Measurements from ENCODE around the gene PDE4D. TPM values are rescaled to one million over a fixed set of nuclear protein-coding genes. Genes with fewer than 3 reads are reported as not detected.

PDE4D gene
- total and polyA plus RNA-seq, 10 of the 15 experiments (the other 5 are each of a cell fraction or from before 2014, with no cell fraction given): 0.87 to 4.1 (median 2.2) TPM

DNA sequence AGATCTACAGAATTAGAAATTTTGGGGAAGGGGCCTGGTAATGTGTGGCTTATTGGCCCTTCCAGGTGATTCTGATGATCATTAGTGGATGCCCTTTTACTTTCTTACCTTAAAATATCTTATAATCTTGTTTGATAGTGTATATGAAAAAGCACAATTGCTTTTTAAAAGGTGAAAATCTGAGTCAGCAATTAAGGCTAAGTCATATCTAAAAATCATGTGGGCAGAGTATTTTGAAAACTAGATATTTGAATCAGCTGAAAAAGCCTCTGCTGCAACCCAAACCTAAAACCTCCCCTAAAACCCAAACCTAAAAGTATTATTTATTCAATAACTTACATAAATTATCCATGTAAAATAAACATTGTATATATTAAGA is 359.8 kb downstream of the PDE4D start:
- Histone ChIP-seq H3K4me3 (no peak overlapping the region), H3K27me3 (replicated peaks in 1 of 2; ENCODE audit: control insufficient read depth in 2 of 2, insufficient read depth in 2 of 2, low read length in 1 of 2) (no peaks in the 10 kb centered on the region), H3K79me2 (ENCODE audit: control insufficient read depth, insufficient read depth, low read length) (no peaks in the 10 kb centered on the region), H3K27ac (ENCODE audit: control insufficient read depth, insufficient read depth) (no peak overlapping the region), H3K4me2 (ENCODE audit: control insufficient read depth, insufficient read depth) (no peak overlapping the region), H3K4me1 (ENCODE audit: control insufficient read depth, insufficient read depth, low read length) (no peaks in the 10 kb centered on the region), H2AFZ (ENCODE audit: control insufficient read depth, low read depth, low read length) (no peak overlapping the region), H3K9me3 (replicated peaks; ENCODE audit: control insufficient read depth, insufficient read depth, low read length) (no peaks in the 10 kb centered on the region), H3K36me3 (ENCODE audit: control insufficient read depth in 2 of 2, insufficient read depth in 2 of 2, low read length in 1 of 2) (no peaks in the 10 kb centered on the region), H4K20me1 (ENCODE audit: control insufficient read depth, insufficient read depth) (no peaks in the 10 kb centered on the region), H3K9ac (ENCODE audit: control insufficient read depth, insufficient read depth, low read length) (no peak overlapping the region)
- TF ChIP-seq FOS (IDR thresholded peaks at IDR 0.05; ENCODE audit: borderline replicate concordance, extremely low read depth, insufficient read length) (no peak), BACH1 (IDR thresholded peaks at IDR 0.05; ENCODE audit: borderline replicate concordance) (no peak), GABPA (IDR thresholded peaks at IDR 0.05; ENCODE audit: low read depth) (no peak), CREB1 (IDR thresholded peaks at IDR 0.05; ENCODE audit: low read depth) (no peak), ZSCAN29 (IDR thresholded peaks at IDR 0.05) (no peak), NR2C1 (IDR thresholded peaks at IDR 0.05) (no peak), CHD4 (IDR thresholded peaks at IDR 0.05) (no peak)
- BruUV-seq (replicated peaks): no TSS peak
- in situ Hi-C loops (cut with MboI): no loop called here
- ChIA-PET SMC1A (ENCODE audit: uncharacterized antibody, unreplicated experiment) (no interaction called here), RAD21 (ENCODE audit: unreplicated experiment) (no interaction called here), POLR2A (no interaction called here), CTCF (no interaction called here)
- intact Hi-C loops (cut with micrococcal nuclease; ENCODE audit: unreplicated experiment): no loop called here
- ATAC-seq (no peak), DNase-seq (ENCODE audit: low read depth, low spot score) (no peak), FAIRE-seq (no peak)

DNA sequence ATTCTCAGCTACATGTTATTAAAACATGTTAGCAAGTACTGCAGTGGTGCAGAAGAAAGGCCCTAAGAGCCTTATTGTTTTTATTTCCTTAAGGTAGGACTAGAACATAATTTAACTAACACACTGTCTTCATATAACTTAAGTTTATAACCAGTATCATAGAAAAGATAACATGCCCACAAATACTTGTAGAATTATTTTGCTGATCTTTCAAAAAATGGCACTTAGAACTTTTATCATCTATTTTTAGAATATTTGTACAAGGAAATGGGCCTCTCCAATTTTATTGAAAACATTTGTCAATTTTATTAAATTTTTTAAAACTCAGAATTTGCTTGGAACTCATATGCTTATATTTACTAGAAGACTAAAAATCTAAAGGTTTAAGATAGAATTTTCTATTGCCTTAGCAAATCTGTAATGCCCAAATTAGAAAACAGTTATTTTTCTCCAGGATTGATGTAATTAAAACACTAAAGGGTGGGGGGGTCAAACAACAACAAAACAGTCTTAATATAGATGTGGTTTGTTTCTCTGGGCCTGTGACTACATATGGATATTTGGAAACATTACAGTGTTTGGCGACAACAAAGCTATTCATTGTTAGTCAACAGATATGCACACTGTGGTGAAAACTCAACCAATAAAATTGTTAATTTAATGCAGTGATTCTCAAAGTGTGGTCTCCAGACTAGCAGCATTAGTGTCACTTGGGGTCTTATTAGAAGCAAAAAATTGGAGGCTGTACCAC is 360.4 kb downstream of the PDE4D start:
- H4K20me1 ChIP-seq (ENCODE audit: control insufficient read depth, insufficient read depth): no peaks in the 10 kb centered on the region
- H3K4me1 ChIP-seq (ENCODE audit: control insufficient read depth, insufficient read depth, low read length): no peaks in the 10 kb centered on the region
- H3K9me3 ChIP-seq (replicated peaks; ENCODE audit: control insufficient read depth, insufficient read depth, low read length): no peaks in the 10 kb centered on the region
- no peak overlapping the region for H3K4me2 ChIP-seq (ENCODE audit: control insufficient read depth, insufficient read depth)
- no peaks in the 10 kb centered on the region for H3K79me2 ChIP-seq (ENCODE audit: control insufficient read depth, insufficient read depth, low read length)
- no peaks in the 10 kb centered on the region for H3K27me3 ChIP-seq (replicated peaks in 1 of 2; ENCODE audit: control insufficient read depth in 2 of 2, insufficient read depth in 2 of 2, low read length in 1 of 2)
- DNase-seq (ENCODE audit: low read depth, low spot score) (no peak), ATAC-seq (no peak), FAIRE-seq (no peak)
- H2AFZ ChIP-seq (ENCODE audit: control insufficient read depth, low read depth, low read length): no peak overlapping the region
- intact Hi-C loops (cut with micrococcal nuclease; ENCODE audit: unreplicated experiment): no loop called here
- 92% methylated on average over 1 of the region's 1 CpG for WGBS (ENCODE audit: insufficient coverage, insufficient replicate concordance, low lambda C conversion rate, missing lambda C conversion rate)
- no peak overlapping the region for H3K4me3 ChIP-seq
- H3K27ac ChIP-seq (ENCODE audit: control insufficient read depth, insufficient read depth): no peak overlapping the region
- ChIA-PET CTCF (no interaction called here), POLR2A (no interaction called here), RAD21 (ENCODE audit: unreplicated experiment) (interaction anchor here (1.4 kb wide), 1 partner anchor 140 kb away, joined by 3 read pairs; no protein-coding TSS in a partner anchor), SMC1A (ENCODE audit: uncharacterized antibody, unreplicated experiment) (no interaction called here)
- H3K9ac ChIP-seq (ENCODE audit: control insufficient read depth, insufficient read depth, low read length): no peak overlapping the region
- no peaks in the 10 kb centered on the region for H3K36me3 ChIP-seq (ENCODE audit: control insufficient read depth in 2 of 2, insufficient read depth in 2 of 2, low read length in 1 of 2)
- no TSS peak for BruUV-seq (replicated peaks)
- in situ Hi-C loops (cut with MboI): no loop called here
- TF ChIP-seq RCOR1 (conservative IDR thresholded peaks at IDR 0.05; ENCODE audit: low read depth, low read length) (no peak), SRF (IDR thresholded peaks at IDR 0.05; ENCODE audit: low read depth in 2 of 2, low read length in 2 of 2) (no peak), NRF1 (conservative IDR thresholded peaks at IDR 0.05; ENCODE audit: low read depth, low read length) (no peak), SREBF2 (IDR thresholded peaks at IDR 0.05; ENCODE audit: low read length) (no peak), NFYA (IDR thresholded peaks at IDR 0.05; ENCODE audit: borderline replicate concordance, low read depth, low read length) (no peak), JUND (IDR thresholded peaks at IDR 0.05; ENCODE audit: low read depth, low read length) (no peak)
- TF ChIP-seq, protein P1, sequence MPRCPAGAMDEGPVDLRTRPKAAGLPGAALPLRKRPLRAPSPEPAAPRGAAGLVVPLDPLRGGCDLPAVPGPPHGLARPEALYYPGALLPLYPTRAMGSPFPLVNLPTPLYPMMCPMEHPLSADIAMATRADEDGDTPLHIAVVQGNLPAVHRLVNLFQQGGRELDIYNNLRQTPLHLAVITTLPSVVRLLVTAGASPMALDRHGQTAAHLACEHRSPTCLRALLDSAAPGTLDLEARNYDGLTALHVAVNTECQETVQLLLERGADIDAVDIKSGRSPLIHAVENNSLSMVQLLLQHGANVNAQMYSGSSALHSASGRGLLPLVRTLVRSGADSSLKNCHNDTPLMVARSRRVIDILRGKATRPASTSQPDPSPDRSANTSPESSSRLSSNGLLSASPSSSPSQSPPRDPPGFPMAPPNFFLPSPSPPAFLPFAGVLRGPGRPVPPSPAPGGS (IDR thresholded peaks at IDR 0.05; ENCODE audit: borderline replicate concordance, insufficient read depth, low read depth, low read length, poor library complexity, severe bottlenecking): no peak
- TF ChIP-seq, protein P2, sequence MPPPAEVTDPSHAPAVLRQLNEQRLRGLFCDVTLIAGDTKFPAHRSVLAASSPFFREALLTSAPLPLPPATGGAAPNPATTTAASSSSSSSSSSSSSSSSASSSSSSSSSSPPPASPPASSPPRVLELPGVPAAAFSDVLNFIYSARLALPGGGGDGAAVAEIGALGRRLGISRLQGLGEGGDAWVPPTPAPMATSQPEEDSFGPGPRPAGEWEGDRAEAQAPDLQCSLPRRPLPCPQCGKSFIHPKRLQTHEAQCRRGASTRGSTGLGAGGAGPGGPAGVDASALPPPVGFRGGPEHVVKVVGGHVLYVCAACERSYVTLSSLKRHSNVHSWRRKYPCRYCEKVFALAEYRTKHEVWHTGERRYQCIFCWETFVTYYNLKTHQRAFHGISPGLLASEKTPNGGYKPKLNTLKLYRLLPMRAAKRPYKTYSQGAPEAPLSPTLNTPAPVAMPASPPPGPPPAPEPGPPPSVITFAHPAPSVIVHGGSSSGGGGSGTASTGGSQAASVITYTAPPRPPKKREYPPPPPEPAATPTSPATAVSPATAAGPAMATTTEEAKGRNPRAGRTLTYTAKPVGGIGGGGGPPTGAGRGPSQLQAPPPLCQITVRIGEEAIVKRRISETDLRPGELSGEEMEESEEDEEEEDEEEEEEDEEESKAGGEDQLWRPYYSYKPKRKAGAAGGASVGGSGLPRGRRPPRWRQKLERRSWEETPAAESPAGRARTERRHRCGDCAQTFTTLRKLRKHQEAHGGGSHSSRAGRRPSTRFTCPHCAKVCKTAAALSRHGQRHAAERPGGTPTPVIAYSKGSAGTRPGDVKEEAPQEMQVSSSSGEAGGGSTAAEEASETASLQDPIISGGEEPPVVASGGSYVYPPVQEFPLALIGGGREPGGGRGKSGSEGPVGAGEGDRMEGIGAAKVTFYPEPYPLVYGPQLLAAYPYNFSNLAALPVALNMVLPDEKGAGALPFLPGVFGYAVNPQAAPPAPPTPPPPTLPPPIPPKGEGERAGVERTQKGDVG (CRISPR knock-in tag; IDR thresholded peaks at IDR 0.05): no peak

Measured in GM12878 (cell line).